Measurements from ENCODE around the gene ASTN2.

The ASTN2 gene

DNA sequence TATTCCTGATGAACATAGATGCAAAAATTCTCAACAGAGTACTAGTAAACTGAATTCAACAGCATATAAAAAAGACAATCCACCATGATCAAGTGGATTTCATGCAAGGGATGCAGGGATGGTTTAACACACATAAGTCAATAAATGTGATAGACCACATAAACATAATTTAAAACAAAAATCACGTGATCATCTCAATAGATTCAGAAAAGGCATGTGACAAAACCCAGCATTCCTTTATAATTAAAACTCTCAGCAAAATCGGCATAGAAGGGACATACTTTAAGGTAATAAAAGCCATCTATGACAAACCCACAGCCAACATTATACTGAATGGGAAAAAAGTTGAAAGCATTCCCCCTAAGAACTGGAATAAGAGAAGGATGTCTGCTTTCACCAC is 894.6 kb downstream of the ASTN2 start:
- Histone ChIP-seq H3K9me3 (ENCODE audit: insufficient read depth, low read length, severe bottlenecking) (peaks cover 2% of the 10 kb centered on the region), H3K4me3 (ENCODE audit: low read depth in 1 of 2, low read length in 2 of 2) (no peak overlapping the region), H3K4me1 (ENCODE audit: insufficient read depth, low read length) (no peaks in the 10 kb centered on the region), H3K36me3 (ENCODE audit: insufficient read depth, low read length) (no peaks in the 10 kb centered on the region), H3K27ac (ENCODE audit: low read length) (no peak overlapping the region), H3K79me2 (ENCODE audit: insufficient read depth, low read length) (no peaks in the 10 kb centered on the region), H3K4me2 (ENCODE audit: insufficient read depth, low read length) (no peak overlapping the region), H4K20me1 (ENCODE audit: insufficient read depth, low read length) (no peaks in the 10 kb centered on the region), H3K9ac (ENCODE audit: low read depth, low read length) (no peak overlapping the region), H2AFZ (ENCODE audit: low read depth, low read length) (no peak overlapping the region), H3K27me3 (ENCODE audit: insufficient read depth, low read length, poor library complexity) (no peaks in the 10 kb centered on the region)
- no peak for ATAC-seq (ENCODE audit: insufficient read depth, low read depth)
- DNase-seq = no peak
- no peak for TF ChIP-seq CTCF (IDR thresholded peaks at IDR 0.05; ENCODE audit: borderline replicate concordance, extremely low read depth, low read length, poor library complexity, severe bottlenecking)
- no peak for TF ChIP-seq EZH2 (IDR thresholded peaks at IDR 0.05; ENCODE audit: borderline replicate concordance, low read depth, low read length, severe bottlenecking)

- Histone ChIP-seq H3K27me3 (ENCODE audit: insufficient read depth, low read length, poor library complexity) (no peaks in the 10 kb centered on the region), H3K9me3 (ENCODE audit: insufficient read depth, low read length, severe bottlenecking) (peaks cover 4% of the 10 kb centered on the region), H3K4me1 (ENCODE audit: insufficient read depth, low read length) (no peaks in the 10 kb centered on the region), H4K20me1 (ENCODE audit: insufficient read depth, low read length) (no peaks in the 10 kb centered on the region), H3K4me2 (ENCODE audit: insufficient read depth, low read length) (no peak overlapping the region), H3K79me2 (ENCODE audit: insufficient read depth, low read length) (no peaks in the 10 kb centered on the region), H2AFZ (ENCODE audit: low read depth, low read length) (no peak overlapping the region), H3K9ac (ENCODE audit: low read depth, low read length) (no peak overlapping the region), H3K27ac (ENCODE audit: low read length) (no peak overlapping the region), H3K36me3 (ENCODE audit: insufficient read depth, low read length) (no peaks in the 10 kb centered on the region), H3K4me3 (ENCODE audit: low read depth in 1 of 2, low read length in 2 of 2) (no peak overlapping the region)
- DNase-seq (no peak), ATAC-seq (ENCODE audit: insufficient read depth, low read depth) (no peak)
- no peak for TF ChIP-seq EZH2 (IDR thresholded peaks at IDR 0.05; ENCODE audit: borderline replicate concordance, low read depth, low read length, severe bottlenecking)
- no peak for TF ChIP-seq CTCF (IDR thresholded peaks at IDR 0.05; ENCODE audit: borderline replicate concordance, extremely low read depth, low read length, poor library complexity, severe bottlenecking)
Measured at GRCh38 chr9:116516456-116516855, 898.4 kb downstream of the ASTN2 start.

- ATAC-seq (ENCODE audit: insufficient read depth, low read depth) (no peak), DNase-seq (no peak)
- Histone ChIP-seq H2AFZ (ENCODE audit: low read depth, low read length) (no peak overlapping the region), H3K9me3 (ENCODE audit: insufficient read depth, low read length, severe bottlenecking) (peaks cover 4% of the 10 kb centered on the region), H3K9ac (ENCODE audit: low read depth, low read length) (no peak overlapping the region), H3K27ac (ENCODE audit: low read length) (no peak overlapping the region), H4K20me1 (ENCODE audit: insufficient read depth, low read length) (no peaks in the 10 kb centered on the region), H3K79me2 (ENCODE audit: insufficient read depth, low read length) (no peaks in the 10 kb centered on the region), H3K36me3 (ENCODE audit: insufficient read depth, low read length) (no peaks in the 10 kb centered on the region), H3K4me3 (ENCODE audit: low read depth in 1 of 2, low read length in 2 of 2) (no peak overlapping the region), H3K4me2 (ENCODE audit: insufficient read depth, low read length) (no peak overlapping the region), H3K27me3 (ENCODE audit: insufficient read depth, low read length, poor library complexity) (no peaks in the 10 kb centered on the region), H3K4me1 (ENCODE audit: insufficient read depth, low read length) (no peaks in the 10 kb centered on the region)
- TF ChIP-seq EZH2 (IDR thresholded peaks at IDR 0.05; ENCODE audit: borderline replicate concordance, low read depth, low read length, severe bottlenecking) (no peak), CTCF (IDR thresholded peaks at IDR 0.05; ENCODE audit: borderline replicate concordance, extremely low read depth, low read length, poor library complexity, severe bottlenecking) (no peak)
Measured at GRCh38 chr9:116515541-116515940, 899.3 kb downstream of the ASTN2 start.

DNA sequence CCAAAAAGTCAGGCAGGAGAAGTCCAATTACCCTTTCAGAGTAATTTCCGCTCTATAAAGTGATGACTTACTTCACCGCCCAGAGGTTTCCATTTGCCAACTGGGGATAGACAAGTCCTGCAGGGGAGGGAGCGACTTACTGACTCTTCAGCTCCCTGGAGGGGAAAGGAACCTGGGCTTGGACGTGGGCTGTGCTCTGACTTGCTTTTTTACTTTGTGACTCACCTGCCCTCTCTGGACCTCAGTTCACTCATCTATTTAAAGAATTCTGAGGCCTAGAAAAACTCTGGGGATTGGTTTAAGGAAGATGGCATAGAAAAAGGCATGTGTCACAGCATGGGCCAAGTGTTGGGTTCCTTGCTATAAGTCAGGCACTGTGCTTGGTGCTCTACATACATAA is 908.2 kb downstream of the ASTN2 start:
- ATAC-seq (ENCODE audit: insufficient read depth, low read depth) (no peak), DNase-seq (no peak)
- H3K4me2 ChIP-seq (ENCODE audit: insufficient read depth, low read length) = no peak overlapping the region
- H4K20me1 ChIP-seq (ENCODE audit: insufficient read depth, low read length) = no peaks in the 10 kb centered on the region
- no peak overlapping the region for H3K27ac ChIP-seq (ENCODE audit: low read length)
- no peak overlapping the region for H3K4me3 ChIP-seq (ENCODE audit: low read depth in 1 of 2, low read length in 2 of 2)
- H3K9me3 ChIP-seq (ENCODE audit: insufficient read depth, low read length, severe bottlenecking) = no peaks in the 10 kb centered on the region
- H2AFZ ChIP-seq (ENCODE audit: low read depth, low read length) = no peak overlapping the region
- no peak overlapping the region for H3K9ac ChIP-seq (ENCODE audit: low read depth, low read length)
- H3K4me1 ChIP-seq (ENCODE audit: insufficient read depth, low read length) = no peaks in the 10 kb centered on the region
- no peak for TF ChIP-seq EZH2 (IDR thresholded peaks at IDR 0.05; ENCODE audit: borderline replicate concordance, low read depth, low read length, severe bottlenecking)
- no peak for TF ChIP-seq CTCF (IDR thresholded peaks at IDR 0.05; ENCODE audit: borderline replicate concordance, extremely low read depth, low read length, poor library complexity, severe bottlenecking)
- H3K36me3 ChIP-seq (ENCODE audit: insufficient read depth, low read length) = no peaks in the 10 kb centered on the region
- no peaks in the 10 kb centered on the region for H3K27me3 ChIP-seq (ENCODE audit: insufficient read depth, low read length, poor library complexity)
- H3K79me2 ChIP-seq (ENCODE audit: insufficient read depth, low read length) = no peaks in the 10 kb centered on the region

Measured in DND-41 (cell line).